ENCODE results near the gene SLC16A3. TPM values are rescaled to one million over a fixed set of nuclear protein-coding genes. Genes with fewer than 3 reads are reported as not detected.

SLC16A3 gene
- total and polyA plus RNA-seq, 2 of the 4 experiments (the other 2 are of a cell fraction): 49.1 to 181 TPM

GRCh38 chr17:82248815-82249674, 20.2 kb downstream of the SLC16A3 start:
- H3K14ac ChIP-seq (replicated peaks; ENCODE audit: low read depth, low read length): no peak overlapping the region
- no peak overlapping the region for H3K4ac ChIP-seq (ENCODE audit: low read depth, low read length)
- no peak overlapping the region for H3K56ac ChIP-seq (ENCODE audit: extremely low read depth, insufficient read depth, low read length)
- H2BK120ac ChIP-seq (ENCODE audit: low read depth, low read length): no peak overlapping the region
- no peak overlapping the region for H3K4me3 ChIP-seq (ENCODE audit: insufficient read depth, low read depth, low read length)
- H4K5ac ChIP-seq (ENCODE audit: low read depth, low read length): no peak overlapping the region
- no peak overlapping the region for H2BK15ac ChIP-seq (ENCODE audit: low read depth, low read length)
- no TSS peak for BruUV-seq (replicated peaks)
- no peaks in the 10 kb centered on the region for H3K9me1 ChIP-seq (ENCODE audit: insufficient read depth, low read length)
- H3K4me1 ChIP-seq (ENCODE audit: control insufficient read depth, insufficient read depth, low read length): peaks cover 4% of the 10 kb centered on the region; the same call in 1 of the 2 replicates
- POLR2A ChIA-PET (ENCODE audit: unreplicated experiment): no interaction called here
- H3K36me3 ChIP-seq (ENCODE audit: control insufficient read depth, insufficient read depth, low read length): peaks cover 95% of the 10 kb centered on the region
- no peak overlapping the region for H2BK5ac ChIP-seq (ENCODE audit: low read depth, low read length, poor library complexity, severe bottlenecking)
- H2AK9ac ChIP-seq (replicated peaks; ENCODE audit: low read depth, low read length, poor library complexity): no peak overlapping the region
- H4K91ac ChIP-seq (ENCODE audit: insufficient read depth, low read depth, low read length): no peak overlapping the region
- no peaks in the 10 kb centered on the region for H3K9me3 ChIP-seq (ENCODE audit: control insufficient read depth, insufficient read depth, low read length)
- peaks cover 23 to 89% of the 10 kb centered on the region in 2 experiments for H3K79me1 ChIP-seq (ENCODE audit: low read depth in 1 of 2, low read length in 2 of 2)
- H2AFZ ChIP-seq (replicated peaks; ENCODE audit: low read length, poor library complexity): no peak overlapping the region
- no peak overlapping the region for H2BK20ac ChIP-seq (ENCODE audit: low read depth, low read length)
- ATAC-seq (ENCODE audit: low read depth) (no peak), DNase-seq (no peak)
- dilution Hi-C loops (cut with HindIII; ENCODE audit: low sequenced_read_pairs, unreplicated experiment): no loop called here
- H3K4me2 ChIP-seq (ENCODE audit: low read depth, low read length): no peak overlapping the region
- no peak overlapping the region for H4K8ac ChIP-seq (ENCODE audit: low read depth in 2 of 2, low read length in 2 of 2)
- H4K20me1 ChIP-seq (ENCODE audit: insufficient read depth, low read length): peaks cover 95% of the 10 kb centered on the region
- H2AK5ac ChIP-seq (ENCODE audit: low read depth, low read length): no peak overlapping the region
- intact Hi-C loops (cut with micrococcal nuclease): no loop called here
- H3K9ac ChIP-seq (ENCODE audit: low read depth, low read length): no peak overlapping the region
- TF ChIP-seq MXI1 (IDR thresholded peaks at IDR 0.05; ENCODE audit: borderline replicate concordance, low read depth, low read length) (no peak), FOS (IDR thresholded peaks at IDR 0.05; ENCODE audit: low read depth, low read length) (no peak), MAFK (IDR thresholded peaks at IDR 0.05; ENCODE audit: low read depth, low read length) (no peak), CEBPB (IDR thresholded peaks at IDR 0.05; ENCODE audit: low read depth, low read length) (no peak), BHLHE40 (IDR thresholded peaks at IDR 0.05; ENCODE audit: low read depth, low read length) (no peak), POLR2A (IDR thresholded peaks at IDR 0.05; ENCODE audit: low read depth, low read length) (no peak), SMC3 (IDR thresholded peaks at IDR 0.05; ENCODE audit: low read depth, low read length) (no peak), CHD1 (IDR thresholded peaks at IDR 0.05; ENCODE audit: low read depth, low read length) (no peak), NFE2L2 (IDR thresholded peaks at IDR 0.05; ENCODE audit: low read depth, low read length) (no peak), RAD21 (IDR thresholded peaks at IDR 0.05; ENCODE audit: low read length) (no peak), ELK1 (IDR thresholded peaks at IDR 0.05; ENCODE audit: borderline replicate concordance, low read depth, low read length) (no peak)
- TF ChIP-seq, protein P1, sequence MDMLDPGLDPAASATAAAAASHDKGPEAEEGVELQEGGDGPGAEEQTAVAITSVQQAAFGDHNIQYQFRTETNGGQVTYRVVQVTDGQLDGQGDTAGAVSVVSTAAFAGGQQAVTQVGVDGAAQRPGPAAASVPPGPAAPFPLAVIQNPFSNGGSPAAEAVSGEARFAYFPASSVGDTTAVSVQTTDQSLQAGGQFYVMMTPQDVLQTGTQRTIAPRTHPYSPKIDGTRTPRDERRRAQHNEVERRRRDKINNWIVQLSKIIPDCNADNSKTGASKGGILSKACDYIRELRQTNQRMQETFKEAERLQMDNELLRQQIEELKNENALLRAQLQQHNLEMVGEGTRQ (IDR thresholded peaks at IDR 0.05; ENCODE audit: low read depth, low read length): no peak
- in situ Hi-C loops (cut with MboI; ENCODE audit: low sequenced_read_pairs): no loop called here
- no peaks in the 10 kb centered on the region for H3K27me3 ChIP-seq (ENCODE audit: control insufficient read depth, insufficient read depth, low read length)
- H3K18ac ChIP-seq (ENCODE audit: low read depth, low read length): no peak overlapping the region
- CTCF ChIA-PET: no interaction called here
- H3K27ac ChIP-seq (ENCODE audit: insufficient read depth, low read length): no peak overlapping the region
- no peak overlapping the region for H3K23ac ChIP-seq (ENCODE audit: low read depth, low read length)
- 93% methylated on average over 30 of the region's 54 CpGs; no CpG with 5 or more reads in 1 of the 2 experiments for WGBS, 2 experiments (ENCODE audit: extremely low coverage in 2 of 2, insufficient read length in 1 of 2)
